ENCODE data around the gene TTC3.

Gene TTC3

GRCh38 chr21:37044643-37045042 lies 28.4 kb upstream of the TTC3 start:
- no peak overlapping the region for H2AK5ac ChIP-seq (ENCODE audit: low read length)
- H2BK5ac ChIP-seq (ENCODE audit: low read depth, low read length, poor library complexity), result no peak overlapping the region
- no peak overlapping the region for H3K4me3 ChIP-seq (ENCODE audit: low read depth, low read length)
- no peak overlapping the region for H3K4me2 ChIP-seq (ENCODE audit: low read length)
- no peak overlapping the region for H3K27ac ChIP-seq (ENCODE audit: low read depth, low read length)
- no peak overlapping the region for H2BK12ac ChIP-seq (ENCODE audit: low read length)
- no peak overlapping the region for H3K14ac ChIP-seq (ENCODE audit: low read length)
- no peak overlapping the region for H3K18ac ChIP-seq (ENCODE audit: low read length)
- H3K27me3 ChIP-seq (ENCODE audit: insufficient read depth, low read length), result no peaks in the 10 kb centered on the region
- H3K9me3 ChIP-seq (ENCODE audit: insufficient read depth, low read depth, low read length), result peaks cover 1% of the 10 kb centered on the region
- H3K9ac ChIP-seq (ENCODE audit: low read length), result no peak overlapping the region
- no peak for DNase-seq
- no peak overlapping the region for H2AFZ ChIP-seq (ENCODE audit: insufficient read depth, low read length, poor library complexity)
- peaks cover 0 to 8% of the 10 kb centered on the region in 2 experiments for H3K4me1 ChIP-seq (ENCODE audit: control insufficient read depth in 1 of 2, insufficient read depth in 2 of 2, low read length in 2 of 2)
- H4K91ac ChIP-seq (ENCODE audit: low read depth, low read length), result no peak overlapping the region
- no peak overlapping the region for H2BK120ac ChIP-seq (ENCODE audit: insufficient read depth, low read length, poor library complexity)
- H3K4ac ChIP-seq (ENCODE audit: low read depth, low read length), result no peak overlapping the region
- no peaks in the 10 kb centered on the region for H3K36me3 ChIP-seq (ENCODE audit: control insufficient read depth in 1 of 2, insufficient read depth in 2 of 2, low read length in 2 of 2)
- no peaks in the 10 kb centered on the region for H3K79me2 ChIP-seq (ENCODE audit: control insufficient read depth, insufficient read depth, low read length, poor library complexity)
- no peak overlapping the region for H4K12ac ChIP-seq (ENCODE audit: low read depth, low read length)
- no peak overlapping the region for H3K23ac ChIP-seq (ENCODE audit: low read length)
- no peaks in the 10 kb centered on the region for H3K79me1 ChIP-seq (ENCODE audit: low read length)
- H4K8ac ChIP-seq (ENCODE audit: low read depth, low read length), result no peak overlapping the region
- no CpG with 5 or more reads among the region's 3 CpGs for WGBS (ENCODE audit: extremely low coverage, insufficient coverage, insufficient read length)

GRCh38 chr21:37045149-37045548 lies 27.9 kb upstream of the TTC3 start:
- no peak overlapping the region for H3K27ac ChIP-seq (ENCODE audit: low read depth, low read length)
- H3K4me2 ChIP-seq (ENCODE audit: low read length), result no peak overlapping the region
- no peak overlapping the region for H3K23ac ChIP-seq (ENCODE audit: low read length)
- H3K9me3 ChIP-seq (ENCODE audit: insufficient read depth, low read depth, low read length), result peaks cover 1% of the 10 kb centered on the region
- peaks cover 0 to 8% of the 10 kb centered on the region in 2 experiments for H3K4me1 ChIP-seq (ENCODE audit: control insufficient read depth in 1 of 2, insufficient read depth in 2 of 2, low read length in 2 of 2)
- no peak overlapping the region for H2BK12ac ChIP-seq (ENCODE audit: low read length)
- DNase-seq, result no peak
- no peaks in the 10 kb centered on the region for H3K27me3 ChIP-seq (ENCODE audit: insufficient read depth, low read length)
- no peak overlapping the region for H3K14ac ChIP-seq (ENCODE audit: low read length)
- H4K8ac ChIP-seq (ENCODE audit: low read depth, low read length), result no peak overlapping the region
- H2AK5ac ChIP-seq (ENCODE audit: low read length), result no peak overlapping the region
- H3K18ac ChIP-seq (ENCODE audit: low read length), result no peak overlapping the region
- no peak overlapping the region for H3K4ac ChIP-seq (ENCODE audit: low read depth, low read length)
- no peak overlapping the region for H2AFZ ChIP-seq (ENCODE audit: insufficient read depth, low read length, poor library complexity)
- no peak overlapping the region for H2BK120ac ChIP-seq (ENCODE audit: insufficient read depth, low read length, poor library complexity)
- H2BK5ac ChIP-seq (ENCODE audit: low read depth, low read length, poor library complexity), result no peak overlapping the region
- no peaks in the 10 kb centered on the region for H3K36me3 ChIP-seq (ENCODE audit: control insufficient read depth in 1 of 2, insufficient read depth in 2 of 2, low read length in 2 of 2)
- no peaks in the 10 kb centered on the region for H3K79me2 ChIP-seq (ENCODE audit: control insufficient read depth, insufficient read depth, low read length, poor library complexity)
- no peaks in the 10 kb centered on the region for H3K79me1 ChIP-seq (ENCODE audit: low read length)
- no peak overlapping the region for H3K9ac ChIP-seq (ENCODE audit: low read length)
- H4K12ac ChIP-seq (ENCODE audit: low read depth, low read length), result no peak overlapping the region
- no peak overlapping the region for H3K4me3 ChIP-seq (ENCODE audit: low read depth, low read length)
- H4K91ac ChIP-seq (ENCODE audit: low read depth, low read length), result no peak overlapping the region
- no CpG with 5 or more reads among the region's 6 CpGs for WGBS (ENCODE audit: extremely low coverage, insufficient coverage, insufficient read length)

- Histone ChIP-seq H2AK5ac (ENCODE audit: low read length) (no peak overlapping the region), H3K36me3 (ENCODE audit: control insufficient read depth in 1 of 2, insufficient read depth in 2 of 2, low read length in 2 of 2) (no peaks in the 10 kb centered on the region), H3K18ac (ENCODE audit: low read length) (no peak overlapping the region), H2BK120ac (ENCODE audit: insufficient read depth, low read length, poor library complexity) (no peak overlapping the region), H3K14ac (ENCODE audit: low read length) (no peak overlapping the region), H3K4me2 (ENCODE audit: low read length) (no peak overlapping the region), H2AFZ (ENCODE audit: insufficient read depth, low read length, poor library complexity) (no peak overlapping the region), H3K4me3 (ENCODE audit: low read depth, low read length) (no peak overlapping the region), H3K27ac (ENCODE audit: low read depth, low read length) (no peak overlapping the region), H3K4me1 (ENCODE audit: control insufficient read depth in 1 of 2, insufficient read depth in 2 of 2, low read length in 2 of 2) (peaks cover 0 to 8% of the 10 kb centered on the region in 2 experiments), H3K9ac (ENCODE audit: low read length) (no peak overlapping the region), H3K79me2 (ENCODE audit: control insufficient read depth, insufficient read depth, low read length, poor library complexity) (no peaks in the 10 kb centered on the region), H4K8ac (ENCODE audit: low read depth, low read length) (no peak overlapping the region), H3K27me3 (ENCODE audit: insufficient read depth, low read length) (no peaks in the 10 kb centered on the region), H3K9me3 (ENCODE audit: insufficient read depth, low read depth, low read length) (peaks cover 1% of the 10 kb centered on the region), H3K4ac (ENCODE audit: low read depth, low read length) (no peak overlapping the region), H3K79me1 (ENCODE audit: low read length) (no peaks in the 10 kb centered on the region), H2BK12ac (ENCODE audit: low read length) (no peak overlapping the region), H3K23ac (ENCODE audit: low read length) (no peak overlapping the region), H4K91ac (ENCODE audit: low read depth, low read length) (no peak overlapping the region), H4K12ac (ENCODE audit: low read depth, low read length) (no peak overlapping the region), H2BK5ac (ENCODE audit: low read depth, low read length, poor library complexity) (no peak overlapping the region)
- no CpG with 5 or more reads among the region's 6 CpGs for WGBS (ENCODE audit: extremely low coverage, insufficient coverage, insufficient read length)
- DNase-seq, result no peak
These were observed 27.5 kb upstream of the TTC3 start for GRCh38 chr21:37045556-37045955.

- Histone ChIP-seq H4K8ac (ENCODE audit: low read depth, low read length) (peak overlapping the region; percentile 13), H3K18ac (ENCODE audit: low read length) (no peak overlapping the region), H3K4me3 (ENCODE audit: low read depth, low read length) (no peak overlapping the region), H3K4me1 (ENCODE audit: control insufficient read depth in 1 of 2, insufficient read depth in 2 of 2, low read length in 2 of 2) (peaks cover 0 to 8% of the 10 kb centered on the region in 2 experiments), H3K79me1 (ENCODE audit: low read length) (no peaks in the 10 kb centered on the region), H2BK5ac (ENCODE audit: low read depth, low read length, poor library complexity) (no peak overlapping the region), H3K27ac (ENCODE audit: low read depth, low read length) (no peak overlapping the region), H2AK5ac (ENCODE audit: low read length) (no peak overlapping the region), H3K14ac (ENCODE audit: low read length) (no peak overlapping the region), H3K27me3 (ENCODE audit: insufficient read depth, low read length) (no peaks in the 10 kb centered on the region), H3K9ac (ENCODE audit: low read length) (no peak overlapping the region), H3K23ac (ENCODE audit: low read length) (no peak overlapping the region), H4K12ac (ENCODE audit: low read depth, low read length) (no peak overlapping the region), H3K79me2 (ENCODE audit: control insufficient read depth, insufficient read depth, low read length, poor library complexity) (no peaks in the 10 kb centered on the region), H3K36me3 (ENCODE audit: control insufficient read depth in 1 of 2, insufficient read depth in 2 of 2, low read length in 2 of 2) (no peaks in the 10 kb centered on the region), H3K4me2 (ENCODE audit: low read length) (no peak overlapping the region), H2BK120ac (ENCODE audit: insufficient read depth, low read length, poor library complexity) (no peak overlapping the region), H3K4ac (ENCODE audit: low read depth, low read length) (no peak overlapping the region), H3K9me3 (ENCODE audit: insufficient read depth, low read depth, low read length) (no peaks in the 10 kb centered on the region), H2AFZ (ENCODE audit: insufficient read depth, low read length, poor library complexity) (peak overlapping the region; percentile 12), H4K91ac (ENCODE audit: low read depth, low read length) (no peak overlapping the region), H2BK12ac (ENCODE audit: low read length) (peak overlapping the region; percentile 23)
- no CpG with 5 or more reads among the region's 4 CpGs for WGBS (ENCODE audit: extremely low coverage, insufficient coverage, insufficient read length)
- DNase-seq, result no peak
These were observed 26.0 kb upstream of the TTC3 start for GRCh38 chr21:37047079-37047478.

All from trophoblast cell (in vitro differentiated cells and primary cell).